Stimulated activated memory B cell treated with anti-CD40 and anti-IgM and Interleukin-4, amounts not matched to agents 10 μg/mL and 1 μg/mL and 100 μg/mL, for 72 hours (primary cell): ENCODE measurements around the gene XDH.

Source experiments
- ATAC-seq: fragments of 150-1000 bp; cut with Tn5 transposase; 2 replicates; pipeline ENCODE4 v1.10.0; 2021
- H3K27ac Mint-ChIP-seq: one replicate; pipeline ENCODE4 v1.8.0; 2022; ENCODE audit warnings: mild to moderate bottlenecking, mixed read lengths
- H3K27me3 Mint-ChIP-seq: one replicate; pipeline ENCODE4 v1.8.0; 2022; ENCODE audit warnings: mixed read lengths
- H3K36me3 Mint-ChIP-seq: one replicate; pipeline ENCODE4 v1.8.0; 2022; ENCODE audit warnings: mixed read lengths
- H3K4me1 Mint-ChIP-seq: one replicate; pipeline ENCODE4 v1.8.0; 2022; ENCODE audit warnings: mixed read lengths
- H3K4me3 Mint-ChIP-seq: one replicate; pipeline ENCODE4 v1.8.0; 2022; ENCODE audit warnings: mild to moderate bottlenecking, moderate library complexity, mixed read lengths
- H3K9me3 Mint-ChIP-seq: one replicate; pipeline ENCODE4 v1.8.0; 2022; ENCODE audit warnings: mixed read lengths

Gene XDH

DNA sequence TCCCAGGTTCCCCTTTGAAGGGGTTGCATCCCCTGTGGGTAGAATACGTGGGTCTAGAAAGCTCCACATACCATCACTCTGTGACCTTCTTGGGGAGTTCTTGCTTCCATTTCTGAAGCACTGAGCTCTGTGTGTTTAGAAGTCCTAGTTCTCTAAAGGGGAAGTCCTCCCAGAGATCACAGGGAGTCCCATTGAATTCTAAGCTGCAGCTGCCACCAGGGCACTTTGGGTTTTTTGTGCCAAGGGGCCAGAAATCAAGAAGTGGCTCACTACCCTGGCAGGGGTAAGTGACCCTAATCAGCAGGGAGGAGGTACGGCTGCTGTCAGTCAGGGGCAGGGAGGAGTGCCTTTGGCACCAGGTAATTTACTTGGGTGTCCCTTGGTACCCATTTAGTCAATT lies 109.7 kb downstream of the XDH start:
- H3K27me3 Mint-ChIP-seq: no peaks in the 10 kb centered on the region
- H3K9me3 Mint-ChIP-seq: peaks cover 3% of the 10 kb centered on the region
- H3K36me3 Mint-ChIP-seq: no peaks in the 10 kb centered on the region
- peak; percentile 31 for ATAC-seq
- H3K27ac Mint-ChIP-seq: no peak overlapping the region
- no peak overlapping the region for H3K4me3 Mint-ChIP-seq
- H3K4me1 Mint-ChIP-seq: peaks cover 5% of the 10 kb centered on the region

DNA sequence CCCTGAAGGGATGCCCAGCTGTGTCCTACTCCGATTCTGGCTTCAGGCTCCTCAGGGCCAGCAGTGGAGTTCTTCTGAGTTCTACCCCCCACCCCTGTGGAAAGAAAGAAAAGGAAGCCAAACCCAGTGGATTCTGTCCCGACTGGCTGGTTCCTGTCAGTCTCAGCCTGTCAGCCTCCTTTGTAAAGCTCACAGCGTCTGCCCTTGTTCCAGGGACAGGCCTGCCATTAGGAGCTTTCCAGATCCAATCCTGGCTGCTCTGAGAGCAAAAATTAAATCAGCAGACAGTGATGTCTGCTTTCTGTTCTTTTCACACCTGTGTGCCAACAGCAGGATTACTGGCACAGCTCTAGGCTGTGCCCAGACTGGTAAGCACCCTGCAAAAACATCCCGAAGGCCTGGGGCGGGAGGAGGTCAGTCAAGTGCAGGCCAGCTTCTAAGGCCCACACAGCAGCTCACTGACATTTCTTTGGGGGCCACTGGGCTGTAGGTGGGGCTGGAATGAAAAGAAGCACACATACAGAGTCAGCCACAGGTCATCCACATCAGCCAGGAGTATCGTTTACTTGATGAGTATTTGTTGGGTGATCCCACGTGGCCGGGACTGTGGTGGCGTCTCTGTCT lies 111.5 kb downstream of the XDH start:
- ATAC-seq: no peak
- Mint-ChIP-seq H3K9me3 (no peaks in the 10 kb centered on the region), H3K27me3 (no peaks in the 10 kb centered on the region), H3K4me1 (peaks cover 5% of the 10 kb centered on the region), H3K36me3 (no peaks in the 10 kb centered on the region), H3K27ac (no peak overlapping the region), H3K4me3 (no peak overlapping the region)

DNA sequence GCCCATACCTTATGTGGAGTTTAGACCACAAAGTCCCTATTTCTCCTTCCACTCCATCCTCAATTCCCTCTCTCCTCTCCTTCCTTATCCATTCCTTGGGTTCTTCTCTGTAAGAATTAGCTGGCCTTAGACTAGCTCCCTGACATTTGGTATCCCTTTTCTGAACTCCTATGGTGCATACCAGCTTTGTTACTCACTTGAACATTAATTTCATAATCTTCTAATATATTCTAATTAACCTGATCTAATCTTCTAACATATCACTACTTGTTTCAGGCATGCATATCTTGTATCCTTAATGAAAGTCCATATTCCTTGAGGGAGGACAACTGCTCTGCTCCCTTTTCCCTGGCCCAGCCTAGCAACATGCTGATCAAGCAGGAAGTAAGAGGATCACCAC lies 114.2 kb downstream of the XDH start:
- Mint-ChIP-seq H3K9me3 (no peaks in the 10 kb centered on the region), H3K4me3 (no peak overlapping the region), H3K4me1 (peaks cover 12% of the 10 kb centered on the region), H3K36me3 (no peaks in the 10 kb centered on the region), H3K27me3 (no peaks in the 10 kb centered on the region), H3K27ac (no peak overlapping the region)
- no peak for ATAC-seq

DNA sequence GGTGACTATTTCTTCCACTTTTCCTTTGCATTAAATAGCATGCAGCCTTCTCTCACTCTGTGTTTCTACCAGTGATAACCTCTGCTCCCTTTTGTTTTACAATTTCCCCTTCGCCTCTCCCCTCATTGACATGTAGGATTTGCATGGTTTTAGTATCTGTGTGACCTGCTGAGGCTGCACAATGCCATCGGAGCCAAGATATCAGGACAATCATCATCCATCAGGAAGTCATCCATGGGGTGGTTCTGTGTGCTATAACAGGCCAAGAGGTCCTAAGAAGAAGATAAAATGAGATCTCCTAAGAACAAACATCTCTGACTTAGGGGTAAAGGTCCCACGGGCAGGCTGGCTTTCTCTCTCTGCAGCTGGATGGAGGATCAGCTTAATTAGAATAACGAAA lies 115.0 kb downstream of the XDH start:
- Mint-ChIP-seq H3K9me3 (no peaks in the 10 kb centered on the region), H3K4me3 (no peak overlapping the region), H3K27me3 (no peaks in the 10 kb centered on the region), H3K27ac (peak overlapping the region; percentile 15), H3K36me3 (no peaks in the 10 kb centered on the region), H3K4me1 (peaks cover 8% of the 10 kb centered on the region)
- ATAC-seq: no peak

DNA sequence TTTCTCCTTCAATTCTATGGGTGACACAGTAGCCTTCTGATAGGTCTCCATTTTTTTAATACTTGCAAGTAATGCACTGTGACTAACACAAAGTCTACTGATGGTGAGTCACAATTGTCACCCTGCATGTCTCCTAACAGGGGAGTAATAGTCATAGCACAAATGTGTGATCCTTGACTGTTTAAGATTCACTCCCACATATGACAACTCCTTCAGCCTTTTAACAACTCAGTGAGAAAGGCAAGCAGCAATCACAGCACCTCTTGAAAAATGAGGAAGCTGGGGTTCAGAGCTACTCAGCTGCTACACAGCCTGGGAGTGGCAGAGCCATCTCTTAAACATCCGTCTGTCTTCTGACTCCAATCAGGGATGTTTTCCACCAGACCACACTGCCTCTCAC lies 116.8 kb downstream of the XDH start:
- no peak overlapping the region for H3K4me3 Mint-ChIP-seq
- no peaks in the 10 kb centered on the region for H3K36me3 Mint-ChIP-seq
- peak overlapping the region; percentile 53 for H3K27ac Mint-ChIP-seq
- no peaks in the 10 kb centered on the region for H3K9me3 Mint-ChIP-seq
- ATAC-seq: peak; percentile 86
- peaks cover 8% of the 10 kb centered on the region for H3K4me1 Mint-ChIP-seq
- no peaks in the 10 kb centered on the region for H3K27me3 Mint-ChIP-seq

DNA sequence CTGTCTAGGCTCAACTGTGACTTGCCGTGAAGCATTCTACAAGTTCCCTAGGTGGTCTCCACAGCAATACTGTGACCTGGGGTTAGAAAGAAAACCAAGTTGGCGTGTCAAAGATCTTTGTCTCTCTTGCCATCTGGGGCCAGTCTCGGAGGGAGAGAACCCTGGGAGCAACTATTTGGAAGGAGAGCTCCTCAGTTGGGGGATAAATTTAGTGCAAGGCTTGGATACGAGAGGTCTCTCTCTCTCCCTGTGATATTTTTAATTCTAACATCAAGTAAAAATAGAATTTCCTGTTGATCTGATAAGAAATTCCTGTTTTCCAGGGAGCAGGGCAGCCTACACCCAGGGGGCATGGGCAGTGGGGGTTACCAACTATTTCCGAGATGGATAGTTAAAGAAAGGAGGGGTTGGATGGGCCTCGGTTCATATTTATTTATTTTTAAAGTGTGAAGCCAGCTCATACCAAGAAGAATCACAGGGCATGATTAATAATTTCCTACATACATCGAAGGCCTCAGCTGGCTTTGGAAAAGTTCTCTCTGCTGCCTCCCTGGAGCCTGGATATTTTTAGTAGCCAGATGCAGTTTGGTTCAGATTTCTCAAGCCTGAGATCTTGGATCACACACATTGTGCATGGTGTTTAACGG lies 117.8 kb downstream of the XDH start:
- ATAC-seq: no peak
- Mint-ChIP-seq H3K4me1 (peaks cover 8% of the 10 kb centered on the region), H3K27ac (no peak overlapping the region), H3K4me3 (no peak overlapping the region), H3K9me3 (no peaks in the 10 kb centered on the region), H3K27me3 (no peaks in the 10 kb centered on the region), H3K36me3 (no peaks in the 10 kb centered on the region)

DNA sequence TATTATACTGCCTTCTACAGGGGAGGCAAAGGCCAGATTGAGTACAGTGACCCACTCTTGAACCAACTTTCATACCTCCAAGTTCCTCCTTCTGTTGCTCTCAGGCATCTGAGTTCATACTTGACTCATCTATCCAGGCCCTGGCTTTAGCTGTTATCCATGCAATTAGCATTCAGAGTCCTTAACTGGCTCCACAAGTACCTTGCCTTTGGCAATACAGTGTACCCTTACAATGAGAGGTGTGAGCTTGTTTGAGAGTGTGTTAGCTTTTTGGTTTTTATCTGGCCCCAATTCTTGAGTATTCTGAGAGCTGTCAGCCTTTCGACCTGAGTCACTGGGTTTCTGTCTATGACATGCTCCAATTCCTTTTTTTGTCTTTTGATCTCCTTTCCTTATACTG lies 120.3 kb downstream of the XDH start:
- H3K27ac Mint-ChIP-seq: no peak overlapping the region
- H3K4me1 Mint-ChIP-seq: peaks cover 8% of the 10 kb centered on the region
- no peaks in the 10 kb centered on the region for H3K36me3 Mint-ChIP-seq
- no peak overlapping the region for H3K4me3 Mint-ChIP-seq
- no peaks in the 10 kb centered on the region for H3K9me3 Mint-ChIP-seq
- no peaks in the 10 kb centered on the region for H3K27me3 Mint-ChIP-seq
- no peak for ATAC-seq

DNA sequence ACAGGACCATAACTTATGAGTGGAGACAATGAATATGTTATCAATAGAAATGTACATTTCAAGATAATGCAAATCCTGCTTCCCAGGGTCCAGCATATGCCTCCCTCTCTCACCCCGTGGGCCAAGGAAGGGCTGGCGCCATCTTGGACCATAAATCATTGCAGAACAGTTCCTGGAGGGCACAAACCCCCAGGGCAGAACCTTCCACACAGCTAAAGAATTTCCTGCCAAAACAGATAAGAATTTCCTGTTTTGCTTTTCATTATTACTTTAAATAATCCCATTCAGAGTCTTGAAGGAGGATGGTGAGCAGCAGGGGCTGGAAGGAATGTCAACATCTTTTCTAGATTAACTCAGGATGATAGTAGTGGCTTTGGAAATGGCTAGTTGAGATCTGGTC lies 126.9 kb downstream of the XDH start:
- ATAC-seq: no peak
- H3K9me3 Mint-ChIP-seq: no peaks in the 10 kb centered on the region

DNA sequence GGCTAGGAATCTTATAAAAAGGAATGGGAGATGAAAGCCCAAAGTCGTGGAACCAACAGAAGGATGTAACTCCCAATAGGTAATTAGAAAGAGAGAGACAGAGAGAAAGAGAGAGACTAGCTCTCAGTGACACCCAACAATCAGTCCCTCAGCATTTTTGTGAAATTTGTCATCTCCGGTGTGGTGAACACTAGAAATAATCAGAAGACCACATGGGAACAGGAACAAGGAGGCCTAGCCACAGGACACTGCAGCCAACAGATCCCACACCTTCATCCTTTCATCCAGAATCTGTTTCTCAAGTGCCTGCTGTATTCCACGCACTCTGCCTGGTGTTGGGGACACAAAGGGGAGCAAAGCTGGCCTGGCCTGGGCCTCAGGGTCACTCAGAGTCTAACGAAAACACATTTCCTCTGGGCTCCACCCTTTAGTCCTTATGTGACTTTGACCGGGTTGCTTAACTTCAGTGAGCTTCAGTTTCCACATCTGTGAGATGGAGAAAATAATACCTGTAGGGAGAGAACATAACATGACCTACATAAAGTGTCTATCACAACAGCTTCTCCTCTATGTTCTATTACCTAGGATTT lies 127.5 kb downstream of the XDH start:
- H3K4me3 Mint-ChIP-seq: no peak overlapping the region
- H3K27ac Mint-ChIP-seq: no peak overlapping the region
- H3K27me3 Mint-ChIP-seq: no peaks in the 10 kb centered on the region
- H3K9me3 Mint-ChIP-seq: no peaks in the 10 kb centered on the region
- no peak for ATAC-seq
- no peaks in the 10 kb centered on the region for H3K36me3 Mint-ChIP-seq
- peaks cover 11% of the 10 kb centered on the region for H3K4me1 Mint-ChIP-seq

More for the DNA sequence above, 126.9 kb downstream of the XDH start:
- Mint-ChIP-seq H3K27me3 (no peaks in the 10 kb centered on the region), H3K4me1 (peaks cover 11% of the 10 kb centered on the region), H3K36me3 (no peaks in the 10 kb centered on the region), H3K27ac (no peak overlapping the region), H3K4me3 (no peak overlapping the region)

DNA sequence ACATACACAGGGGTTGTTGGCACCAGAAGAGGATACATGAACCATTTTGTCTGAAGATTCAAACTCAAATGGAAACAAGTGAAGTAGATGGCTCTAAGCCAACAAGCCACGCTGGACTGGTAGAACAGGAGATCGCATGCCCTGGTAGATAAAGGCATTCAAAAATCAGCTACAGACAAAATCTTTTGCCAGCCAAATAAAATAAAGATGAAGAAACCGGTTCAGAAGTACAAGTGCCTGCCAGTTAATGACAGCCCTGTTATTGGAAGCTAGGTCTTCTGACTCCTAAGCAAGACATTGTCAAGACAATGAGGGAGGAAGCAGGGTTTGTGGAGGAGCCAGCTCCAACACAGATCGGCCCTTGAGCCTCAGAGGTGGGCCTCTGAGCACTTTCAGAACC lies 128.3 kb downstream of the XDH start:
- Mint-ChIP-seq H3K36me3 (no peaks in the 10 kb centered on the region), H3K9me3 (no peaks in the 10 kb centered on the region), H3K4me1 (peaks cover 11% of the 10 kb centered on the region), H3K27me3 (no peaks in the 10 kb centered on the region), H3K4me3 (no peak overlapping the region), H3K27ac (no peak overlapping the region)
- ATAC-seq: no peak
